Smooth muscle cell of the brain vasculature (primary cell): ENCODE data around the gene ACER2.
A peak's percentile ranks its signal among the peaks of the same experiment; 100 is the strongest.
"Not testable (repeated sequence)": the region's sequence is repeated elsewhere in the genome, so short reads cannot be mapped to it uniquely, and the experiment has no call there.

ENCODE experiments used
- DNase-seq: peaks from one replicate; pipeline ENCODE4 v3.0.0-alpha.2; 2012; ENCODE audit warnings: low read depth, low spot score

Gene ACER2

DNA sequence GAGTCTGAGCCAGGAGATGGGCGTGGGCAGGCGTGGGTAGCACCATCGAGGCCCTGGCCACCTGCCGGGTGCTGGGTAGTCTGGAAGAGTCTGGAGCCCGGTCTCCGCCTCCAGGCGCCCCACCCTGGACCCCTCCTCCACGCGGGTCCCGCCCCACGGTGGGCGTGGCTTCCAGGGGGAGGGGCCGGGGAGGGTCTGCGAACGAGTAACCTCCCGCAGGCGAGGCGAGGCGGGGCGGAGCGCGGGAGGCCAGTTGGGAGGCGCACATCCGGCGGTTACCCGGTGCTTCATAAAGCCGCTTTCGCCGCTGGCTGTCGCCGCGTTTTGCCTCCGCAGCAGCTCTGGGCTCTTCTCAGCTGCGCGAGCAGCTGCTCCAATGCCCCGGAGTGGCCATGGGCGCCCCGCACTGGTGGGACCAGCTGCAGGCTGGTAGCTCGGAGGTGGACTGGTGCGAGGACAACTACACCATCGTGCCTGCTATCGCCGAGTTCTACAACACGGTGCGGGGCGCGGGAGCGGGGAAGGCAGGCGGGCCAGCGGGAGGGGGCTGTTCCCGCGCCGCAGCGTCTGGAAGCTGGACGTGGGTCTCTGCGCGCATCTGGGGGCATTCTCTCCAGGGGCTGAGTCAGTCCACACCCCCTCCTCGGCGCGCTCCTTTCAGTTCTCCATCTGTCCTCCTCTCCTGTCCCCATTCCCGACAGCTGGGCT is at the start of gene ACER2:
Gene ACER2, plus strand, starts transcription at position 317 of the 708 bp plus-strand sequence. Its CDS starts 76 bp downstream, at position 393.
- DNase-seq, result peak; percentile 68

DNA sequence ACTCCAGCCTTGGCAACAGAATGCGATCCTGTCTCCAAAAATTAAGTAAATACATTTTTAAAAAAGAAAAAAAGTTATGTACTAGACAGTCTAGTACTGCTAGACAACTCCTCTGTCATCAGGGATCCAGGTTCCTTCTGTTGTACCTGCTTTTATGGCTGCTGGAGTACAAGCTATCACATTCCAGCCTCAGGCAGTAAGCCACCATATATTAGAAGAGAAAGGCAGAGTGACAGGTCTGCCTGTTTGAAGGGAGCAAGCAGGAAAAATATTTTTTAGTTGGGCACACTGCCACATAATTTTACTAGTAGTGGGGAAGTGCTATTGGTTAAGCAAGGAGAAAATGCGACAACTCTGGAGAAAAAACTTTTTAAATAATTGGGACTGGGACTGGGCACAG is 39.7 kb upstream of the ACER2 start:
- DNase-seq, result no peak

- DNase-seq, result no peak
These were observed 36.9 kb upstream of the ACER2 start for GRCh38 chr9:19371942-19372341.

GRCh38 chr9:19372567-19372966 is 36.2 kb upstream of the ACER2 start:
- DNase-seq, result no peak

DNA sequence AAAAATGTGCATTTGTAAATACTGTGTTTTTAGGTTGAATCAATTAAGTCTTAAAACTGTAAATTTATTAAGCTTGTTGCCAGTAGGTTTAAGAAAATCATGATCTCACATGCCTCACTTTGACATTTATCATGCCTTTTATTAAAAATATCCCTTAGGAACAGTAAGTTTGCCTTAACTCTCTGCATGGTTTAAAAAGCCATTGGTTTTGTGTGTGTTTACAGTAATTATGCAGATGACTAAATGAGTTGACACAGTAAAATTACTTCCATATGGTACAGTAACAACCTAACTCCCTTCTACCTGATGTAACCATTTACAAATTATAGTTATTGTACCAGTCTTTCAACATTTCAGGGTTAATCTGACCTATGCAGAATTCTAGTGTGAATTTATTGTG is 35.3 kb upstream of the ACER2 start:
- DNase-seq, result no peak

DNA sequence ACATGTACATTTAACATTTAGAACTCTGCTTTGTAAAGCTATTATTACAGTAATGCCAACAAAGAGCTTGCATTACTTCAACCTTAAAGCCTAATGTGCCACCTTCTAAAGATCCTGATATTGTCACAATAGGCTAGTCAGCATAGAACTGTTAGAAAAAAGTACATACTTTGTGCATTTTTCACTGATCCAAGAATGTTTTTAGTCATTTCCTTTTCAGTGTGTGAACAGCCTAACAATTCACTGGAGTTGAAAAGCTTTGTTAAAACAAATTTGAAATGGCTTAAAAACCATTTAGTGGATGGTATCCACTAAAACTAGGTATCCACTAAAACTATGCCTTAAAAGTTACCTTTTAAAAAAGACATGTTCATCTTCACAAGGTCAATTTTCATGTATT is 33.3 kb upstream of the ACER2 start:
- DNase-seq, result no peak

DNA sequence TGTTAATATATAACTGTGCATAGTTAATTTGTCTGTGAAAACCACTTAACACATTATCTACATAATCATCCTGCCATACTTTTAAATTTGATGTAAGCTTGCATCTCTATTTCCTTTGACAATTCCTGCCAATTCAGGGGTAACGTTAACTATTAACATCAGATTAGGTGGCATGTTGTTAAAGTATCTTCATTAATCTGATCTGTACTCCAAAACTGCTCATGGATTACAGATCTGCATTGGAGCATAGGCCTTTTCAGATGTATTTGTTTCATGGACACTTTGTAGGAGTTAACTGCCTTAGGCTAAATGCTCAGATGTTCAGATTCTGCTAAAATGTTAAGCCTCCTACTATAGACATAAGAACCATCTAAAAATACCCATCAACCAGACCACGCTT is 31.9 kb upstream of the ACER2 start:
- no peak for DNase-seq

- DNase-seq, result no peak
These were observed 30.6 kb upstream of the ACER2 start for GRCh38 chr9:19378164-19378563.

DNA sequence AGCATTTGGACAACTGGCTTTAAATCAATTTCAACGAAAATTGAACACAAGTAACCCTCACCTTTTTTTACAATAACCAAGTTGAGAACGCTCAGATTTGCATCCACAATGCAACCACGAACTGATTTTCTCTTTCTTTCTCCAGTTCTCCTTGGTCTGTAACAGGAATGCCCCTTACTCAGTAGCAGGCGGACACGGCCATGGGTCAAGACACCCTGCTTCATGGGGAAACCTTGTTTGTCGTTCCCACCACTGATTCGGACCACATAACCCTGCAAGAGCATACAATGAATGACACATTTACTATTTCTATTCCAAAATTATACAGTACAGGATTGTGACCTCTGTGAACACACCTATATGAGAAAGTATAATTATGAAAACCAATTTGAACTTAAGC is 30.2 kb upstream of the ACER2 start:
- DNase-seq, result no peak

- no peak for DNase-seq
These were observed 29.5 kb upstream of the ACER2 start for GRCh38 chr9:19379283-19379682.

DNA sequence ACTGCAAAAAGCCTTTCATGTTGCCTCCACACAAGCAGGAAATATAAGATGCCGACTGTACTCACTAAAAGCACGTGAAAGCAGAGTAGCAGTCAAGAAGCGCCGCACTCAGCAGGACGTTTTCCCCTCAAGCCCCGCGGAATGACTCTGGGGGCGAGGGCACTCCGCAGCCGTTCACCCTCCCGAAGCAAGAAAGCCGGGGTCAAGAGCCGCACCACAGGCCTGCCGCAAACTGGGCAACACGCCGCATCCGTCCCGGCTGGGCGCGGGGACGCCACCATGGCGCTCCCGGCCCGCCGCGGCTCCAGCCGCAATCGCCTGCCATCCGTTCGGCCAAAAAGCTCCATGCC is 29.1 kb upstream of the ACER2 start:
- no peak for DNase-seq

GRCh38 chr9:19380826-19381075 is 28.1 kb upstream of the ACER2 start:
- DNase-seq, result no peak

GRCh38 chr9:19381656-19382055 is 27.2 kb upstream of the ACER2 start:
- no peak for DNase-seq

DNA sequence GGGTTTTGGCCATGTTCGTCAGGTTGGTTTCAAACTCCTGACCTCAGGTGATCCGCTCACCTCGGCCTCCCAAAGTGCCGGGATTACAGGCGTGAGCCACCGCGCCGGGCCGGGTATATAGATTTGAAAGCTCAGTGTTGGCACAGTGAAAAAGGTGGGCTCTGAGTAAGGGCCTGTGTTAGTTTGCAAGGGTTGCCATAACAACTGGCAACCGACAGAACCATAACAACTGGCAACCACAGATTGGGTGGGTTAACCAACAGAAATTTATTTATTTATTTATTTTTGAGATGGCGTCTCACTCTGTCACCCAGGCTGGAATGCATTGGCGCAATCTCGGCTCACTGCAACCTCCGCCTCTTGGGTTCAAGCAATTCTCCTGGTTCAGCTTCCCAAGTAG is 23.6 kb upstream of the ACER2 start:
- not testable (repeated sequence) for DNase-seq

- DNase-seq, result no peak
These were observed 22.9 kb upstream of the ACER2 start for GRCh38 chr9:19385786-19386501.

GRCh38 chr9:19386502-19387044 is 22.2 kb upstream of the ACER2 start:
- DNase-seq, result no peak

GRCh38 chr9:19387317-19387716 is 21.5 kb upstream of the ACER2 start:
- DNase-seq, result no peak

GRCh38 chr9:19389539-19389938 is 19.3 kb upstream of the ACER2 start:
- not testable (repeated sequence) for DNase-seq

- no peak for DNase-seq
These were observed 11.0 kb upstream of the ACER2 start for GRCh38 chr9:19397845-19398244.

DNA sequence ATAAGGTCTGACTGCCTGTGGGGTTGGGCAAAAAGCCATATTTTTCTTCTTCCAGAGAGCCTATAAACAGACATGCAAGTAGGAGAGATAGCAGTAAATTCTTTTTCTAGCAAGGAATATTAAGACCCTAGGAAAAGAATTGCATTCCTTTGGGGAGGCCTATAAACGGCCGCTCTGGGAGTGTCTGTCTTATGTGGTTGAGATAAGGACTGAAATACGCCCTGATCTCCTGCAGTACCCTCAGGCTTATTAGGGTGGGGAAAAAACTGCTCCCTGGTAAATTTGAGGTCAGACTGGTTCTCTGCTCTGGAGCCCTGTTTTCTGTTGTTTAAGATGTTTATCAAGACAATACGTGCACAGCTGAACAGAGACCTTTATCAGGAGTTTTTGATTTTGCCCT is 5.6 kb upstream of the ACER2 start:
- DNase-seq, result not testable (repeated sequence)

DNA sequence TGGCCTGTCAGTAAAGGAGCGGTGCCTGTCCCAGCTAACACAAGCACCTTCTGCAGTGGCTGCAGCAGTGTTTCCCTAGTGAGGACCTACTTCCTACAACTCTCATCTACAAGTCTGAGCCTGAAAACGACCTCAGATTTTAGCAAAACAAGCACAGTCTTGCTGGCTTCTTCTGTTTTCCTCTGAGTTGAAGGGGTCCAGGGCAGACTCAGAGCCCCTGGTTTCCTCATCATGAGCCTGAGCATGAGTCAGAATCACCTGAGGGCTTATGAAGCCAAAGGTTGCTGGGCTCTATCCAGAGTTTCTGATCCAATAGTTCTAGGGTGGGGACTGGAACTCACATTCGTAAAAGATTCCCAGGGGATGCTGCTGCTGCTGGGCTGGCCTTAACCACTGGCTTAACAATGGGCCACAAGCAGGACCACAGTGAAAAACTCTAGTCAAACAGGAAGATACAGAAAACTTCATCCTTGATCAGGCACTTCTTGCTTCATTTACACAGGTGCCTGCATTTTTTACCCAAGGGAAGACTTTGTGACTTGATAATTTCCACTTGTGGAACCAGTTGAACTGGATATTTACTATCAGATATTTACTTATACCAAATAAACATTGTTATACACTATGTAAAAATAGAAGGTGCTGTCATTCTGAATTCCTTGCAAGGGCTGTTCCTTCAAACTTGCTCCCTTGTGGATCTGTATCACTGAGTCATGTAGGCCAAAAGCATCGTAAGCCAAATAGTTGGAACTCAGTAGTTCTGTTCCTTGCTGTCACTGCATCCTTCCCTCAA is 4.3 kb upstream of the ACER2 start:
- no peak for DNase-seq

GRCh38 chr9:19405771-19406170 is 3.0 kb upstream of the ACER2 start:
- no peak for DNase-seq

DNA sequence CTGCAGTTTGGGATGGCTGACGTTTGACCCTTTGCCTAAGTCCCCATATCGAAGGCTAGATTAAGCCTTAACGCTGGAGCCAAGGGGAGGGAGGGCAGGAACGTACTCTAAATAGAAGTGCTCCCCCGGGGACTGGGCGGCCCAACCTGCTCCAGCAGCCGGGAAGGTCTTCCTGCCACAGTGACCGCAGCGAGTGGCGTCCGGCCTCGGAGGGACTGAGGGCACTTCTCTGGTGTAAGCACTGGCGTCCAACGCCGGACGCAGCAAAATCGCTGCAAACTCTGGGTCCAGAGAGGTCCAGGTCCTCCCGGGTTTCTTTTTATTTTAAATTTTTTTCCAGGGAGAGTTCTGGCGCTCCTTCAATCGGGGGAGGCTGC is 505 bp upstream of the ACER2 start:
- no peak for DNase-seq
